Stimulated activated CD8-positive, alpha-beta memory T cell treated with anti-CD3 and anti-CD28 coated beads, Interleukin-15, amount 100 ng/mL, for 1 hour (primary cell): ENCODE data around the gene ZMYM2.
A peak's percentile ranks its signal among the peaks of the same experiment; 100 is the strongest.
"Not testable (repeated sequence)": the region's sequence is repeated elsewhere in the genome, so short reads cannot be mapped to it uniquely, and the experiment has no call there.

Experiments used
- DNase-seq: peaks from one replicate; pipeline ENCODE4 v3.0.0-alpha.2; 2020; ENCODE audit warnings: low read depth

The ZMYM2 gene

DNA sequence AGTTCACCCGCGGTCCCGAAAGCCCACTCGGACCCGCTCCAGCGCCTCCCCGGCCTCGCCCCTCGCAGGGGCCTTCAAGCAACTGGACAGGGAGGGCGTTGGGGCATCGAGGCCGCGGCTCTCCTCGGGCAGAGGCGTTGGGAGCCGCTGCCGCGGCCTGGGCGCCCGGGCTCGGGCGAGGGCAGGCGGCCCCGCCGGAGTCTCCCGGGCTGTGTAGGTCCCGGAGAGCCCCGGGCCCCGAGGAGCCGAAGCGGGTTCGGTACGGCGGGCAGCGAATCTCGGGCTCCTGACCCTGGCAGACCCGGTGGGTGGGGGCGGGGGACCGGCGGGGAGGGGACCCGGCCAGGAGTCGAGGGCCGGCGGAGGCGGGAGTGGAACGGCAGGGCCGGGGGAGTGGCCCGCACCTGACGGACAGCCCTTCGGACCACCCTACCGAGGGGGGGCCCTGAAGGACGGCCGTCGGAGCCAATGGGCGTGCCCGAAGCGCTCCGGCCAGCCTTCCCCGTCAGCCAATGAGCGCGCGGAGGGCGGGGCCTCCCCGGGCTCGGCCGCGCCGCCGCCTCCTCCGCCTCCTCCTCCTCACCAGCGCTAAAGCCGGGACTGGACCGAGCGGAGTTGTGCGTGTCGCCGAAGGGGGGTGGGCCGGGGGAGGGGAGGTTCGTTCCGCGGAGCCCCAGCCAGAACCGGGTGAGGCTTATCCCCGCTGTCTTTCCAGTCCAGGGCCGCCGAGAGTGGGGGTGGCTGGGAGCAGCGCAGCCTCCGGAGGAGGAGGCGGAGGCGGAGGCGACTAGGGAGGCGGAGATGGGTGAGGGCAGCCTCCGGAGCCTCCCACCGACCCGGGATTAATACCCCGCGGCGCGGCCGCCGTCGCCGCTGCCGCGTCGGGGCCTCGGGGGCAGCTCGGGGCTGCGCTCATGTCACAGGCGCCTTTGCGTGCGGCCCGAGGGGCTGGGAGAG, at the start of gene ZMYM2:
TSS of gene ZMYM2 (plus strand) at position 573 of the 957 bp plus-strand sequence. CDS start 34,346 bp downstream, outside the sequence.
- peak; percentile 95 for DNase-seq

- no peak for DNase-seq
These were observed 48.0 kb upstream of the ZMYM2 start for GRCh38 chr13:19910336-19911072.

GRCh38 chr13:19927117-19927748, 31.3 kb upstream of the ZMYM2 start:
- no peak for DNase-seq

- no peak for DNase-seq
These were observed 18.4 kb upstream of the ZMYM2 start for GRCh38 chr13:19940106-19940505.

DNA sequence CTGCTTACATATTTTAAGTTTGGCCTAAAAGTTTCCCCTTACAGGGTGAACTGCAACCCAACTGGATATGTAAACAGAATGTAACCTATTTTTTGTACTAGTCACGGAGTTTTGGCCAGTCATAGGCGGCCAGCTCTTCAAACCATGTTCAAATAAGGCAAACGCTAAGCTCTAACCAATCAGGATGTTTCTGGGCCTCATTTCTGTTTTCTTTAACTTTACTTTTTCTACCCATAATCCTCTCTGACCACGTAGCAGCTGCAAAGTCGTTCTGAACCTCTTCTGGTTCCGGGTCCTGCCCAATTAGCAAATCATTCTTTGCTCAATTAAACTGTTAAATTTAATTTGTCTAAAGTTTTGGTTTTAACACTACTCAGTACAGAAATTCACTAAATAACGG, 8.2 kb upstream of the ZMYM2 start:
- DNase-seq = no peak

DNA sequence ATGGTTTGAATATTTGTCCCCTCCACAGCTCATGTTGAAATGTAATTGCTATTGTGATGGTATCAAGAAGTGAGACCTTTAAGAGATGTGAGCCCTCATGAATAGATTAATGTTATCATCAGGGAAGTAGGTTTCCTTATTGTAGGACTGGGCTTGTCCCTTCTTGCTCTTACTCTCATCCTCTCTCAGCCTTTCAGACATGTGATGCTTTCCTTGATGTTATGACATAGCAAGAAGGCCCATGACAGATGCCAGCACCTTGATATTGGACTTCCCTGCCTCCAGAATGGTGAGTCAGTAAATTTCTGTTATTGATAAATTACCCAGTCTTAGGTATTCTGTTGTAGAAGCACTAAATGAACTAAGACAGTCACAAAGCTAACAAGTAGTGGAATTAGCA, 5.7 kb upstream of the ZMYM2 start:
- no peak for DNase-seq

DNA sequence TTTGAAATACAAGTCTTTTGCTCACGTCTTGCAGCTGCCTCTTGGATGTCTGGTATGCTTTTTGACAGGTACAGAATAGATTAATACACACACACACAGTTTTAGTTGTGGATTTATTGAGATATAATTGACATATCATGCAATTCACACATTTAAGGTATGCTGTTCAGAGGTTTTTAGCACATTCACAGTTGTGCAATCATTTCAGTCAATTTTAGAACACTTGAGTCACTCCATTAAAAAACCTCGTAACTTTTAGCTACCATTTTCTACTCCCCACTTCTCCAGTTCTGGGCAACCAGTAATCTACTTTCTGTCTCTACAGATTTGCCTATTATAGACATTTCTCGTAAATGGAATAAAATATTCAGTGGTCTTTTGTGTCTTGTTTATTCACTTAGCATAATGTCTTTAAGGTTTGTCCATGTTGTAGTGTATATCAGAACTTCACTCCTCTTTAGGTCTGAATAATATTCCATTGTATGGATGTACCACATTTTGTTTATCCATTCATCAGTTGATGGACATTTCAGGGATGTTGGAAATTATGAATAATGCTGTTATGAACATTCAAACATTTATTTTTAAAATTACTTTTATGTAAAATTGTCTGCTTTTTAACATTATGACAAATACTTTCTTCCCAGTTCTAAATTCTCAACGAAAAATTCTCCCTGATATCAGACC, 2.5 kb upstream of the ZMYM2 start:
- DNase-seq = no peak

GRCh38 chr13:19957320-19958154, 990 bp upstream of the ZMYM2 start:
- DNase-seq = peak; percentile 70

DNA sequence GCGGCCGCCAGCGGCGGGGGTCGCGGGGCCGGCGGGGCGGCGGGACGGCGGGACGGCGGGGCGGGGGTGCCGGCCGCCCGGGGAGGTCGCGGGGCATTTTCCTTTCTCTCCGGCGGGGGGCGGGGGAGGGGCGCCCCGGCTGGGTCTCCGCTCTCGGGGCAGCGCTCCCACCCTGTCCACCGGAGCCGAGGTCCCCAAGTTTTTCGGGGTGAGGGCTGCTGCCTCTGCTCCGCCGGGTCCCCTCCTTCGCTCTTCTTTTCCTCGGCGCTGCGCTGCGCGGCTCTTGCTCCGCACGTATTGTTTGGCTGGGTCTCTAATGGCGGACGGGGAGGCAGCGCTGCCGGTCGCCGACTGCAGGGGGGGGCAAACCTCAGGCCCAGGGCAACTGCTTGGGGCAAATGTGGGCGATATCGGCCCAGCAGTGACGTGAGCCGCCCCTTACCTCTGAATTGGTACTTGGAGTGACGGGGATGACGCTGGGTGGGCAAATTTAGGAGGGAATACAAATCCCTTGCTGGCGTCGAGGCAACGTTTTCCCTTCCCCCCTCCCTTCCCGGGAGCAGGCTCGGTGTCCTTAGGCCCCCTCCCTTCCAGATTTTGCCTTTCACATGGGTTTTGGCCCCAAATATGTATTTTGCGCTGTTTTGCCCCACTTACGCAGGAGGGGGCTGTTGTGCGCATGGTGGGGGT, 759 bp downstream of the ZMYM2 start:
- DNase-seq = peak; percentile 36

DNA sequence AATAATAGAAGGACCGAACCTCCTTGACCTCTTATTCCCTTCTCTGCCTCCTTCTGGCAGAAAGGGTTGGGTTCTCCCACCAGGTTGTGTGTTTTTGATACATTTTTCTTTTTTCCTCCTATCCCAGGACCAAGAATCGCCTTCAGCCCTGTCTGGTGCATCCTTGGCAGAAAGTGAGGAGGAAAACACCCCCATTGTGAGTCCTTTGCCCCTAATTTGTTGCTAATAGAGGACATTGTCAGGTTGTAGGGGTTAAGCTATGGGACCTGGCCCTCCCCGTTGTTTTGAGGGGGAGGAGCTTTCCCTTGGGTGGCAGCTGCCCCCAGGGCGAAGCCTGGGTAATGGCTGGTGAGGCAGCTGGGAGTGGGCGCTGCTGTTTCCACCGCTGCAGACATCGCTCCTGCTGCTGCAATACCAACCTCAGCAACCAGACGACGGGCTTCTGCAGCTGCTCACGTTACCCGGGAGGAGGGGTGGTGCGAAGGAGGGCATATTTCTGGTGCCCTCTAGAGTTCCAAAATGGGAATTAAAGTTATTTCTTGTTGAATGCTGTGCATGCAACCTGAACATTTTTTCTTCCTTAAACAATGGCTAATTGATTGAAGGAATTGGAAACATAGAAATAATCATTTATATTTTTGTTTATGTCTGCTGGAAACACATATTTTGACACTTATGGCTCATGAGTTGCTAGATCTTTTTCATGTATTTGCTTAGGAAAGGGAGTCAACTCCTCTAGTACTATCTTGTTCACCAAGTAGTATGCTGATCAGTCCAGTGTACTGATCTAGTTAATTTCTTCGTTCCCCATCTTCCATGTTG, 1.5 kb downstream of the ZMYM2 start:
- DNase-seq = peak; percentile 63

GRCh38 chr13:19960653-19960976, 2.1 kb downstream of the ZMYM2 start:
- no peak for DNase-seq

- no peak for DNase-seq
These were observed 3.0 kb downstream of the ZMYM2 start for GRCh38 chr13:19961489-19961888.

DNA sequence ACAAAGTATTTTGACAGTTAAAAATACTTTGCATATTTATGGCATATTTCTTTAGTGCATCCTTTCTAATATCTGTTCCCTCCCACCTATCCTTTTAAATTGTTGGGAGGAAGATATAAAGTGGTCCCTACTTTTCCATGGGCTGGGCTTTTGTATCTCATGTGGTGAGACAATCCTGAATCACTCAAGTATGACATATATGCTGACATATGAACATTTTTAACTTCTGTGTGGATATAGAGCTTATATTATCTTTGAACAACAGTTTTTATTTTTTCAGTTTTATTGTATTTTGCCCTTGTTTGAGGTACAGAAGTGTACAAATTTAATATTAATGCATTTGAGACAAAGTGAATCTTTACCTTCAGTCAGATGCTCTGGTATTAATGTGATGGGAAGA, 3.4 kb downstream of the ZMYM2 start:
- no peak for DNase-seq

GRCh38 chr13:19962894-19963293, 4.4 kb downstream of the ZMYM2 start:
- no peak for DNase-seq

- DNase-seq = no peak
These were observed 9.1 kb downstream of the ZMYM2 start for GRCh38 chr13:19967621-19968020.

DNA sequence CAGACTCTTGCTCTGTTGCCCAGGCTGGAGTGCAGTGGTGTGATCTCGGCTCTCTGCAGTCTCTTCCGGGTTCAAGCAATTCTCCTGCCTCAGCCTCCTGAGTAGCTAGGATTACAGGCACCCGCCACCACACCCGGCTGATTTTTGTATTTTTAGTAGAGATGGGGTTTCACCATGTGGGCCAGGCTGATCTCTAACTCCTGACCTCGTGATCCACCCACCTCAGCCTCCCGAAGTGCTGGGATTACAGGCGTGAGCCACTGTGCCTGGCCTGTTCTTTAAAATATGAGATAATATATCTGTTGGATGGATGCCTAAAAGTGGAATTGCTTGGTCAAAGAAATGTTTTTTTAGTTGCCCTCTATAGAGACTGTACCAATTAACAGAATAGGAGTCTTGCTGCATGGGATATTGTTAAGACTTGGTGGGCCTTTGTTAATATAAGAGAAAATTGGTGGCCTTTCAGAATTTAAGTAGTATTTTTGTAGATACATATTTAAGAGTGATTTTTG, 16.0 kb downstream of the ZMYM2 start:
- DNase-seq = not testable (repeated sequence)

DNA sequence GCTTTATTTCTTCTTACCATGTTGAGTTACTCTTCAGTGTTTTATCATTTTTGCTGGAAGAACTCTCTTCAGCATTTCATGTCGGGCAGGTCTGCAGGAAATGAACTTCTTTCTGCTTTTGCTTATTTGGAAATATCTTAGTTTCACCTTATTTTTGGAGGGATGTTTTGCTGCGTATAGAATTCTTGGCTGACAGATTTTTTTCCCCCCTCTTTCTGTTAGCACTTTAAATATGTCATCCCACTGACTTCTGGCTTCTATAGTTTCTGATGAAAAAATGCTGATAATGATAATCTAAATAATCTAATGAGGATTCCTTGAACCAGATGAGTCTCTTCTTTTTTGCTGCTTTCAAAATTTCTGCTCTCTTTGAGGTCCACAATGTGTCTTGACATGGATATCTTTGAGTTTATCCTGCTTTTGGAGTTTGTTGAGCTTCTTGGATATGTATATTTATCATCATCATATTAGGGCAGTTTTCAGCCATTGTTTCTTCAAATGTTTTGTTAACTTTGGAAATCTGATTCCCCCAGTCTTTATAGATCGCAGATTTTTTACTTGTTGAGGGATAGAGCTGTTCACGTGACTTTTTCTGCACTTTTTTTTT, 20.4 kb downstream of the ZMYM2 start:
- DNase-seq = no peak

DNA sequence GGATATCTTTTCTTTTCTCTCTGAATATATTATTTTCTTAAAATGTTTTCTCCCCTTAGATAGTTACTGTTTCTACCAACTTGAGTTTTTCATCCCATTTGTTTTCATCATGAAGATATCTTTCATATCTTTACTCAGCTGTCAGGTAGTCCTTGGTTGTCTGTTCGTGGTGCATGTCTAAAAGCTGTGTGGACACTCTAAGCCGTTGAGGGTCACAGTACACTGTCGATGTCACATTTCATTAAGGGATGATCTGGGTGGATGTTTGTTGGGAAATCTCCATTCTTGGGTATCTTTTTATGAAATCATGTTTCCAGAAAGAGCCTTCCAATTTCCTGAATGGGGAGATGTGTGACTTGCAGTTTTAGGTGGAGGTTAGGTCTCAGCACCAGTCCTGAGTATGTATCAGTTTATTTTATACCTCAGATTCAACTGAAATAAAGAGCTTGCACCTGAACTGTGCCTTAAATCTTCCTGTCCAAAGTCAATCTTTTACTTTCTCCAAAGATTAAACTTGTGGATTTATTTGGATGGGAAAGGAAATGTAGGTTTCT, 23.2 kb downstream of the ZMYM2 start:
- DNase-seq = no peak
